NB4 (cell line): ENCODE data around the gene NEUROD4.
"Not testable (repeated sequence)": the region's sequence is repeated elsewhere in the genome, so short reads cannot be mapped to it uniquely, and the experiment has no call there.

Source experiments
- DNase-seq: peaks from one replicate; pipeline ENCODE4 v3.0.0; 2010; ENCODE audit warnings: low read depth
- H3K4me3 ChIP-seq: one replicate; pipeline ENCODE4 v1.5.1; 2011; ENCODE audit warnings: mild to moderate bottlenecking, low read depth, low read length, moderate library complexity
- CTCF ChIP-seq: IDR thresholded peaks from one replicate; pipeline ENCODE4 v1.5.1; 2012; ENCODE audit warnings: low read depth, low read length
- MAX ChIP-seq: IDR thresholded peaks from 2 replicates; pipeline ENCODE4 v1.6.1; 2011; ENCODE audit warnings: low read depth, low read length
- MYC ChIP-seq: IDR thresholded peaks from 2 replicates; pipeline ENCODE4 v1.6.1; 2011; ENCODE audit warnings: low read depth, low read length
- POLR2A ChIP-seq: IDR thresholded peaks from 2 replicates; pipeline ENCODE4 v1.6.1; 2011; ENCODE audit warnings: mild to moderate bottlenecking; ENCODE audit not compliant: insufficient read length; ENCODE audit errors: extremely low read depth

NEUROD4 gene

GRCh38 chr12:54984658-54985376, 35.0 kb upstream of the NEUROD4 start, which contains the start of gene TESPA1:
TESPA1 (minus strand) TSS chr12:54984762; CDS start chr12:54974562, 10,200 bp downstream.
- no peak within 1 kb of the TSS for H3K4me3 ChIP-seq
- DNase-seq, result peak; percentile 76
- TF ChIP-seq CTCF (no peak), MAX (no peak), MYC (no peak), POLR2A (no peak)

- not testable (repeated sequence) for DNase-seq, H3K4me3 ChIP-seq
These were observed 33.0 kb upstream of the NEUROD4 start for GRCh38 chr12:54986773-54987172.

DNA sequence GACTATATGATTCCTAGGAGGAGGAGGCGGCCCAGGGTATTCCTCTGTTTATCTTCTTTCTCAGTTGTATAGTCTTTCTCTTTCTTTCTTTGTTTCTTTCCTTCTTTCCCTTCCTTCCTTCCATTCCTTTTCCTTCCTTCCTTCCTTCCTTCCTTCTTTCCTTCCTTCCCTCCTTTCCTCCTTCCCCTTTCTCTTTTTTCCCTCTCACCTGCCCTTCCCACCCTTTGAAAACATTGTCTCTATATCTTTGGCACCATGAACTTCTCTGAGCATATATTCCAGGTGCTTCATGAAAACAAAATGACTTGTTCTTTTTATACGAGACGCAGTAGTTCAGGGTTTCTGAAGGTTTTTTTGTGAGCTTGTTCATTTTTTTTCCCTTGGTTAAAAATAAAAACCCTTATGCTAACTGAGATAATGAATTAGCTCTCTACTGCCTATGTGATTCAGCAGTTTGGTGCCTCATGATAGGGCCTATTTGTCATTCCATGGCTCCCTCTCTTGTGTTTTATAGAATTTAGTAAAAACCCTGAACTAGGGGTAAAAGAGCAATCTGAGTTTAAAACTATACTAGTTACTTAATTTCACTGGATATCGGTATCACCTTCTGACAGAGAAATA, 32.1 kb upstream of the NEUROD4 start:
- TF ChIP-seq POLR2A, result no peak
- no peak for TF ChIP-seq MAX

DNA sequence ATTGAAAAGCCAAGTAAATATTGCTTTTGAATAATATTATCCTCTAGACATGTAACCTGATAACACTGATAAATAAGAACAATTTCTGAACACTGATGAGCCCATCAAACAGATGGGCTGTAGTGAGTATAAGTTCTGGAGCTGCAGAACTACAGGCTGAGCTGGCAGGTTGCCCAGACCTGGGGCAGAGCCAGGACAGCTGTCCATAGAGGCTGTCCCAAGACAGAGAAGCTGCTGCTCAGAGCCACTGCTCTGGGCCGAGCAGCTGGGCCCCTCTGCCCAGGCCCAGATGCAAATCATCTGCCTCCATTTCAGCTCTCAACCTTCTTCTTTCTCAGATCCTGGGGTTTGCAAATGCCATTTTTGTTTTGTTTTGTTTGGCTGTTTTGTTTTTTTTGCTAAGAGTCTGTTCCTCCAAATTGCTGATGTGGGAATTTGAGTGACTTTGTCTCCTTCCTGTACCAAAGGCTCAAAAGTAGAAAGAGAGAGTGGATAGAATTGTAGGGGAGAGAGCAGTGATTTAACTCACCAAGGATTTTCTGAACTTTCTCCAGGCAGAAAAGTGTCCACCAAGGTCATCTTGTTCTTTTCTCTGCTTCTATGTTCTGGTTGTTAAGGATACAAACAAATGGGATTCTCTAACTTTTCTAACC, 31.2 kb upstream of the NEUROD4 start:
- no peak for TF ChIP-seq MYC
- TF ChIP-seq MAX, result no peak
- no peak for TF ChIP-seq CTCF
- no peak for DNase-seq
- no peak overlapping the region for H3K4me3 ChIP-seq

More for the DNA sequence above, 32.1 kb upstream of the NEUROD4 start:
- DNase-seq, result no peak
- H3K4me3 ChIP-seq, result no peak overlapping the region

DNA sequence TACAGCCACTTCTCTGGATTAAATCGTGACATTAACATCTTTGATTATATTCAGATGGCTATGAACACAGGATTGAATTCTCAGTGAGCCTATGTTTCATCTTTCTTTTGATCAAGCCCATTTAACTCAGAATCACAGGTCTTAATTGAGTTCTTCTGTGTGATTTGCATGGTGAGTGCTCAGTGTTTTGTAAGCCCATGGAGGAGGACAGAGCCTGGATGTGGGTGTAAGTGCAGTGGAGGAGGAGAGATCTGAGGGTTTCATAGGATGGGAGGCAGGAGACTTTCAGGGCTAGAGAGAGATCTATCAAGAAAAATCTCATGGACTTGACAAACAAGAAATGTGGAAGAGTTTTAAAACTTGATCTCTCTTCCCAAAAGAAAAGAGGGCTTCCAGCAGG, 29.9 kb upstream of the NEUROD4 start:
- DNase-seq, result no peak
- TF ChIP-seq MYC (no peak), CTCF (no peak), POLR2A (no peak), MAX (no peak)
- no peak overlapping the region for H3K4me3 ChIP-seq

GRCh38 chr12:54991161-54991990, 28.4 kb upstream of the NEUROD4 start:
- no peak overlapping the region for H3K4me3 ChIP-seq
- no peak for DNase-seq
- TF ChIP-seq POLR2A, result no peak
- TF ChIP-seq MAX, result no peak
- no peak for TF ChIP-seq CTCF
- no peak for TF ChIP-seq MYC
